Measurements from ENCODE around the gene TTLL1.

- no peak for TF ChIP-seq CTCF (IDR thresholded peaks at IDR 0.05)
- TF ChIP-seq EZH2 (IDR thresholded peaks at IDR 0.05), result no peak
- TF ChIP-seq EZH2phosphoT487 (IDR thresholded peaks at IDR 0.05), result no peak
These were observed 47.6 kb upstream of the TTLL1 start for GRCh38 chr22:43136801-43137200.

Data from neural progenitor cell (in vitro differentiated cells).